ENCODE results near the gene NLRX1.
A peak's percentile ranks its signal among the peaks of the same experiment; 100 is the strongest.
"Not testable (repeated sequence)": the region's sequence is repeated elsewhere in the genome, so short reads cannot be mapped to it uniquely, and the experiment has no call there.

NLRX1 gene, protein sequence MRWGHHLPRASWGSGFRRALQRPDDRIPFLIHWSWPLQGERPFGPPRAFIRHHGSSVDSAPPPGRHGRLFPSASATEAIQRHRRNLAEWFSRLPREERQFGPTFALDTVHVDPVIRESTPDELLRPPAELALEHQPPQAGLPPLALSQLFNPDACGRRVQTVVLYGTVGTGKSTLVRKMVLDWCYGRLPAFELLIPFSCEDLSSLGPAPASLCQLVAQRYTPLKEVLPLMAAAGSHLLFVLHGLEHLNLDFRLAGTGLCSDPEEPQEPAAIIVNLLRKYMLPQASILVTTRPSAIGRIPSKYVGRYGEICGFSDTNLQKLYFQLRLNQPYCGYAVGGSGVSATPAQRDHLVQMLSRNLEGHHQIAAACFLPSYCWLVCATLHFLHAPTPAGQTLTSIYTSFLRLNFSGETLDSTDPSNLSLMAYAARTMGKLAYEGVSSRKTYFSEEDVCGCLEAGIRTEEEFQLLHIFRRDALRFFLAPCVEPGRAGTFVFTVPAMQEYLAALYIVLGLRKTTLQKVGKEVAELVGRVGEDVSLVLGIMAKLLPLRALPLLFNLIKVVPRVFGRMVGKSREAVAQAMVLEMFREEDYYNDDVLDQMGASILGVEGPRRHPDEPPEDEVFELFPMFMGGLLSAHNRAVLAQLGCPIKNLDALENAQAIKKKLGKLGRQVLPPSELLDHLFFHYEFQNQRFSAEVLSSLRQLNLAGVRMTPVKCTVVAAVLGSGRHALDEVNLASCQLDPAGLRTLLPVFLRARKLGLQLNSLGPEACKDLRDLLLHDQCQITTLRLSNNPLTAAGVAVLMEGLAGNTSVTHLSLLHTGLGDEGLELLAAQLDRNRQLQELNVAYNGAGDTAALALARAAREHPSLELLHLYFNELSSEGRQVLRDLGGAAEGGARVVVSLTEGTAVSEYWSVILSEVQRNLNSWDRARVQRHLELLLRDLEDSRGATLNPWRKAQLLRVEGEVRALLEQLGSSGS

DNA sequence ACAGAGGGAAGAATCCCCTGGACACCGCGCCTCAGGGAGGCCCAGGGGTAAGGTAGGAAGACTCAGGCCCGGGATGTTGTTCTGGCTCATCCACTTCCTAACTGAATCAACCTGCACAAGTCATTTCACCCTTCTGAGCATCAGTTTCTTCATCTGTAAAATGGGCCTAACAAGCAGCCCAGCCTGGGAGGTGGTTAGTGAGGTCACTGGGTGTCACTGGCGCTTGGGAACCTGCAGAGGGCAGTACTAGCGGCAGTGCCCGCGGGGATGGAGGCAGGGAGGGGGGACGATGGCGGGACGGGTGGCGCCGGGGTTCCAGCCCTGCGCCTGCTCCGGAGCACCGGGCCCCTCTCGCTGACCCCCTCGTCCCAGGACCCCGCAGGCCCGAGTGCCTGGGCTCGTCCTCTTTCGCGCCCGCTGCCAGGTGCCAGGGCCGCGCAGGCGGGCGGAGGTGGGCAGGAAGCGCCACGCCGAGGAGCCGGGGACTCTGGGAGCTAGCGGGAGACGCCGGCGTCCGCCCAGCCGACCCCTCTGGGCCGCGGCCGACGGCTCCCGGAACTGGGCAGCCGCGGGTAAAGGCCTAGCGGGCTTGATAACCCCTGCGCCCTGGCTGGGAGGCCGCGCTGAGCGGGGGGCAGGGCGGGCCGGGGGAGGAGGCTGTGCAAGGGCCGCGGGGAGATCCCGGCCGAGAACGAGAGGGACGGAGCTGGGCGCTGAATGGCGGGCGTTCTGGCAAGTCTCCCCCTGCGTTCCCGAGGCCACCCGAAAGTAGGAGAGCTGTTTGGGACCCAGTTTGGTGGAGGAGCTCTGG, at the start of gene NLRX1:
TSS of gene NLRX1 (plus strand) at position 255 of the 811 bp plus-strand sequence. CDS start 2,679 bp downstream, outside the sequence.
- peak within 1 kb of the TSS; percentile 88 for H3K4me3 Mint-ChIP-seq
- peaks cover 8% of the 10 kb centered on the region for H3K36me3 Mint-ChIP-seq (ENCODE audit: low read depth)
- H3K27me3 Mint-ChIP-seq: no peaks in the 10 kb centered on the region
- H3K27ac Mint-ChIP-seq: peak within 1 kb of the TSS; percentile 91
- no peaks in the 10 kb centered on the region for H3K9me3 Mint-ChIP-seq
- peaks cover 9% of the 10 kb centered on the region for H3K4me1 Mint-ChIP-seq (ENCODE audit: low read depth)
- peak; percentile 90 for DNase-seq

DNA sequence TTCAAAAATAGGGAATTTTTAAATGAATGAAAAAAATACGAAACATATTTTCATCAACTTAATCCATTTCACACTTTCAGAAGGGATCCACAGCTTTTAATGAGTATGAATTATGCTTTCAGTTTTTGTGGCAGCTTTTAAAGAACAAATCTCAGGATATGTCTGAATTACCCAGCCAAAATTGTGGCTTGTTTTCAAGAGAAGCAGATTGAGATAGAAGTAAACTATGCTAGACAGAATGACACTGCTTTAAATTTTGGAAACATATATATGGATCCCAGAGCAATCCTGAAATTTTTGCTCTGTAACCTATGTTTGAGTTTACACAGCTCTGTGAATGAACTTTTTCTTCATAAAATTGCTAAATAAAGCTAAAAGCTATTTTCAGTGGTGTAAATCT, 49.6 kb upstream of the NLRX1 start:
- Mint-ChIP-seq H3K4me3 (no peak overlapping the region), H3K4me1 (ENCODE audit: low read depth) (peaks cover 45% of the 10 kb centered on the region), H3K27ac (no peak overlapping the region), H3K27me3 (no peaks in the 10 kb centered on the region), H3K36me3 (ENCODE audit: low read depth) (peaks cover 65% of the 10 kb centered on the region), H3K9me3 (no peaks in the 10 kb centered on the region)
- DNase-seq: no peak

DNA sequence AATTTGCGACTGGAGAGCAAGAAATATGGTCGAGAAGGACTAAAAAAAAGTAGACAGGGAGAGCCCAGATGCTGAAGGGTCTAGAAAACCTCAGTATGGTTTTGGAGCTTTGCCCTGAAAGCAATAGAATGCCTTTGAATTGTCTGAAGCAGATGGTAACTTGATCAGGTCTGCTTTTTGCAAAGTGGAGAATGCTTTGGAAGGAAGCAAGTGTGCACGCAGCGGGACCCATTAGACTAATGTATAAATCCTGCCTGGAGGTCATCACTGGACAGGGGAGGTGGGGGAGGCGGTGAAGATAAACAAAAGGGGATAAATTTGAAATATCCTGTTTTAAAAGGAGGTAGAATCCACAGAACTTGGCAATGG, 47.9 kb upstream of the NLRX1 start:
- Mint-ChIP-seq H3K36me3 (ENCODE audit: low read depth) (peaks cover 62% of the 10 kb centered on the region), H3K4me1 (ENCODE audit: low read depth) (peaks cover 31% of the 10 kb centered on the region), H3K27me3 (no peaks in the 10 kb centered on the region), H3K27ac (peak overlapping the region; percentile 95), H3K9me3 (no peaks in the 10 kb centered on the region), H3K4me3 (peak overlapping the region; percentile 92)
- no peak for DNase-seq

DNA sequence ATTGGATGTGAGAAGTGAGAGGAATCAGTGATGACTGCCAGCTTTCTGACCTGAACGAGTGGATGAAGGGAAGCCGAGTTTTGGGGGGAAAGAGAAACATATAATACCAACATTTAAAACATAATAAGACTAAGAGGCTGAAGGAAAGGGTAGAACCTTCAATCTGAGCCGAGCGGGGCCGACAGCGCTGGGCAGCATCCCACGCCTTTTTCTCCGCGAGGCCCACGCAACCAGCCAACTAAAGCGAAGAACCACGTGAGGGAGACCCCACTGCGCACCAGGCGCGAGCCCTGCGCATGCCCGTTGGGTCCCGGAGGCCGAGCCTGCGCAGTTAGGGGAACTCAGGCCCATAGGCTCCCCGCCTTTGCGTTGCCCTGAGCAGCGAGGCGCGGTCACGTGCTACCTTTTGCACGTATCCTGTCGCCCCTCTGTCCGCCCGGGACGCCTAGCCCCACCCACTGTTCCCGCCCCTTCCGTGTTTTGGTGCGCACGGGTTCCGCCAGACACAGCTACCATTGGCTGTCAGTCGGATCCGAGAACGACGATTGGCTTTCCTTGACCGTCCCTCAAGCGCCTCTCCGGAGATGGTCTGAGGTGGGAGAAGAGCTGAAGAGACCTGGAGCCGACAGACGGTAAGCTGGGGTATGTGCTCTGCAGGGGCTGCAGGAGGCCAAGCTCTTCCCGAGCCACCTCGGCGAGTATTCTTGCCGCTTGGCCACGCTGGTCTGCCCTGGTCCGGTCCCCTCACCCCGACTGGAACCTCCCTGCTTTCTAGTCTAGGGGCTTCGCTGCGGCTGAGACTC, 47.3 kb upstream of the NLRX1 start, which contains the start of gene HINFP:
TSS of gene HINFP (plus strand) at position 573 of the 803 bp plus-strand sequence. CDS start 5,365 bp downstream, outside the sequence.
- Mint-ChIP-seq H3K4me3 (peak within 1 kb of the TSS; percentile 92), H3K36me3 (ENCODE audit: low read depth) (peaks cover 58% of the 10 kb centered on the region), H3K4me1 (ENCODE audit: low read depth) (peaks cover 26% of the 10 kb centered on the region), H3K27ac (peak within 1 kb of the TSS; percentile 95), H3K9me3 (no peaks in the 10 kb centered on the region), H3K27me3 (no peaks in the 10 kb centered on the region)
- DNase-seq: peak; percentile 100

DNA sequence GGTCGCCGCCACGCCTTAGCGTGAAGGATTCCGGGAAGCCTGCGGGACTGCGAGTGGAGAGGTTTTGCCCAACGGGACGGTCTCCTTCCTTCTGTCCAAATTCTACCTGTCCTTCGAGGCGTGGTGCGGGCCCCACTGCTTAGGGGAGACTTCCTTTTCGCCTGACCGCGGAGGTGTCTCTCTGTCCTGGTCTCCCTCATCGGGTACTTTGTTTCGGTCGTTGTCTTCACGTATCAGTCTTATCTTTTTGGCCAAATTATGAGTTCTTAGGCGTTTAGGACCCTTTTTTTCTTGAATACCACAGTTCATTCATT, 46.8 kb upstream of the NLRX1 start:
- Mint-ChIP-seq H3K27me3 (no peaks in the 10 kb centered on the region), H3K9me3 (no peaks in the 10 kb centered on the region), H3K4me3 (peak overlapping the region; percentile 92), H3K4me1 (ENCODE audit: low read depth) (peaks cover 28% of the 10 kb centered on the region), H3K27ac (peak overlapping the region; percentile 95), H3K36me3 (ENCODE audit: low read depth) (peaks cover 55% of the 10 kb centered on the region)
- no peak for DNase-seq

DNA sequence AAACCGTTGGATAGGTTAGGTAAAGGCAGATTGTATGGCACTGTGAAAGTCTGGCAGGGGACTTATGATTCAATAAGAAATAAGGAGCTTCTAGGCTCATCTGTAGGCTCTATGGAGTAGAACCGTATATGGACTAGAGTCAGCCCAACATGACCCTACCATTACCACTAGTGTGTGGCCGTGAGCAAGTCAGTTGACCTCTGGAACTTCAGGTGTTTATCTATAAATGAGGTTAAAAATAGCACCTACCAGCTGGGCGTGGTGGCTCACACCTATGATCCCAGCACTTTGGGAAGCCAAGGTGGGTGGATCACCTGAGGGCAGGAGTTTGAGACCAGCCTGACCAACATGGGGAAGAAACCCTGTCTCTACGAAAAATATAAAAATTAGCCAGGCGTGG, 42.7 kb upstream of the NLRX1 start:
- peaks cover 71% of the 10 kb centered on the region for H3K36me3 Mint-ChIP-seq (ENCODE audit: low read depth)
- H3K27me3 Mint-ChIP-seq: no peaks in the 10 kb centered on the region
- H3K9me3 Mint-ChIP-seq: no peaks in the 10 kb centered on the region
- DNase-seq: no peak
- no peak overlapping the region for H3K4me3 Mint-ChIP-seq
- peak overlapping the region; percentile 18 for H3K27ac Mint-ChIP-seq
- peaks cover 27% of the 10 kb centered on the region for H3K4me1 Mint-ChIP-seq (ENCODE audit: low read depth)

DNA sequence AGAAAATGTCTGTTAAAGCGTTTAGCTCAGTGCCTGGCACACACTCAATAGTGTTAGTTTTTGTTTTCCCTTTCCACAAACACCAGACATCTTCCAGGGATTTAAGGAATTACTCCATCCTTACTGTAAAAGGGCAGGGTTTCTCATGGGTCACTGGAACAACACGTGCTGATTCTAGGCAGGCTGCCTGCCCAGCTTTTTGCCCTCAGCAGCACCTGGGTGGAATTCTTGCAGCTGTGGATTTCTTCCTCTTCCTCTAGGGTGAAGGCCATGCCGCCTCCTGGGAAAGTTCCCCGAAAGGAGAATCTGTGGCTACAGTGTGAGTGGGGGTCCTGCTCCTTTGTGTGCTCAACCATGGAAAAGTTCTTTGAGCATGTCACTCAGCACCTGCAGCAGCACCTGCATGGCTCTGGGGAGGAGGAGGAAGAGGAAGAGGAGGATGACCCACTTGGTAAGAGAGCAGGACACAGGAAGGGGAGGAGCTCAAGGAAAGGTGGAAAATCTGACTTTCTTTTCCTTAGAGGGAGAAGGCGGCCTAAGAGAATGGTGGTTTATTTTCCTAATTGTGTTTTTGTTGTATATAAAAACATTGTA, 41.8 kb upstream of the NLRX1 start:
- no peak for DNase-seq
- Mint-ChIP-seq H3K4me1 (ENCODE audit: low read depth) (peaks cover 24% of the 10 kb centered on the region), H3K27ac (peak overlapping the region; percentile 56), H3K36me3 (ENCODE audit: low read depth) (peaks cover 75% of the 10 kb centered on the region), H3K4me3 (no peak overlapping the region), H3K27me3 (no peaks in the 10 kb centered on the region), H3K9me3 (no peaks in the 10 kb centered on the region)

DNA sequence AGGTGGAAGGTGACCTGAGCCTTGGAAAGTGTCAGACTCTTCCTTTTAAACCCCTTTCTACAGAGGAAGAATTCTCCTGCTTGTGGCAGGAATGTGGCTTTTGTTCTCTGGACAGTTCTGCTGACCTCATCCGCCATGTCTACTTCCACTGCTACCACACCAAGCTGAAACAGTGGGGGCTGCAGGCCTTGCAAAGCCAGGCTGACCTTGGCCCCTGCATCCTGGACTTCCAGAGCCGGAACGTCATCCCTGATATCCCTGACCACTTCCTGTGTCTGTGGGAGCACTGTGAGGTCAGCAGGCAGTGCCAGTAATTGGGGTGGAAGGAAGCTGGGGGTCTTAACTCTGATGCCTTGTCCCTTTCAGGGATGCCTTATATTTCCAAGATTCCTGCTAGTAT, 37.9 kb upstream of the NLRX1 start:
- Mint-ChIP-seq H3K9me3 (no peaks in the 10 kb centered on the region), H3K4me1 (ENCODE audit: low read depth) (peaks cover 10% of the 10 kb centered on the region), H3K27ac (no peak overlapping the region), H3K4me3 (no peak overlapping the region), H3K27me3 (no peaks in the 10 kb centered on the region), H3K36me3 (ENCODE audit: low read depth) (peaks cover 80% of the 10 kb centered on the region)
- no peak for DNase-seq

DNA sequence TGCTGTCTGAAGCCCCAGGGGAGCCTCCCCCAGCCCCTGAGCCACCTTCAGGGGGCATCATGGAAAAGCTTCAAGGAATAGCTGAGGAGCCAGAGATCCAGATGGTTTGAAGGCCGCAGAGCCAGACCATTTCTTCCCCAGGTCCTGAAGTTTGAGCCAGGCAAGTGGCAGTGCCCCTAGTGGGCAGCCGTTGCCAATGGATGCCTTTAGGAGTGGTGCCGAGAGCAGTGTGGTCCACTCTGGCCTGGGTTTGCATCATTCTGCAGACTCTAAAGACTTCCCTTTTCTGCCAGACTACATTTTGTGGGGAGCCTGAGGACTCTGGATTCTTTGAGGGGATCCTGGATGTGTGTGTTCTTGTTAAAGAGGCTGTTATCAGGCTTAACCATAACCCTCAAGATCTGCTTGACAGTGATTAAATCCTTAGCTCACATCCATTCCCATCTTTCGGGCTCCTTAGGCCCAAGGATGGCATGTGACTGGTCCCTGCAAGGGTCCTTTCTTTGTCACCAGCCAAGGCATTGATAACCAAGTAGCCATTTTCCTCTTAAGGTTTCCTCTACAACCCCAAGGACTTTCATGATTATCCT, 34.0 kb upstream of the NLRX1 start:
- Mint-ChIP-seq H3K27ac (no peak overlapping the region), H3K4me1 (ENCODE audit: low read depth) (peaks cover 4% of the 10 kb centered on the region), H3K36me3 (ENCODE audit: low read depth) (peaks cover 55% of the 10 kb centered on the region), H3K4me3 (no peak overlapping the region), H3K27me3 (no peaks in the 10 kb centered on the region), H3K9me3 (no peaks in the 10 kb centered on the region)
- no peak for DNase-seq

DNA sequence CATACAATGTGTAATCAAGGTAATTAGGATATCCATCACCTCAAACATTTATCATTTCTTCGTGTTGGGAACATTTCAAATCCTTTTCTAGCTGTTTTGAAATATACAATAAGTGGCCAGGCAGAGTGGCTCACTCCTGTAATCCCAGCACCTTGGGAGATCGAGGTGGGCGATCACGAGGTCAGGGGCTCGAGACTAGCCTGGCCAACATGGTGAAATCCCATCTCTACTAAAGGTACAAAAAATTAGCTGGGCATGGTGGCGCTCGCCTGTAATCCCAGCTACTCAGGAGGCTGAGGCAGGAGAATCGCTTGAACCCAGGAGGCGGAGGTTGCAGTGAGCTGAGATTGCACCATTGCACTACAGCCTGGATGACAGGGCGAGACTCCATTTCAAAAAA, 29.2 kb upstream of the NLRX1 start:
- not testable (repeated sequence) for H3K9me3 Mint-ChIP-seq; DNase-seq; H3K27me3 Mint-ChIP-seq; H3K4me3 Mint-ChIP-seq; H3K27ac Mint-ChIP-seq; H3K4me1 Mint-ChIP-seq (ENCODE audit: low read depth)
- H3K36me3 Mint-ChIP-seq (ENCODE audit: low read depth): peaks cover 10% of the 10 kb centered on the region

DNA sequence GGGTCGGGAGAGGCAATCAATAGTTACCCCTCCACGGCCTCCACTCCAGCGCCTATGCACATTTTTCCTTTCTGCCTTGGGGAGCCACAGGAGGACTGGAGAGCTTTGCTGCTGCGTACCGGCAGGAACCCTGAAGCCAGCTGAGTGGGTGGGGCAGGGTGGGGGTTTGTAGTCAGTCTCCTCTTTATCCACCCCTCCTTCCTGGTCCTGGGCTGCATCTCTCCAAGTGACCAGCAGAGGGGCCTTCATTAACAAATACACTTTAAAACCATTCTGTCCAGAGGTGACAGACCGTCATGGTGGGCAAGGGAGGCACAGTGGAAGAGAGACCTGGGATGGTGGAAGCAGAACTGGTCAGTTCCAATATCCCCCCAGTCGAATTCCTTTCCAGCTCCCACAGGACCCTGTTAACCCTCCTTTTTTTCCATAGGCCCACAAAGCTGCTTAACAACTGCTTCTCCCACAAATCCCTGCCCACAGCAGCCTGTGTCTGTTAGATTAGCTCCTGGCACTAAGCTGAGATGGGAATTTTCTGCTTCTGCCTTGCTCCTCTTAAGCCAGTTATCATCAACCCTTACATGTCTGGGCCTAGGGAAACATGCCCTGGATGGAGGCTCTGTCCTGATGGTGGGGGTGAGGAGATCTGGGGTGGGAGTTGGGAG, 23.6 kb upstream of the NLRX1 start:
- Mint-ChIP-seq H3K36me3 (ENCODE audit: low read depth) (no peaks in the 10 kb centered on the region), H3K27ac (no peak overlapping the region), H3K27me3 (peaks cover 42% of the 10 kb centered on the region), H3K4me1 (ENCODE audit: low read depth) (peaks cover 11% of the 10 kb centered on the region), H3K9me3 (no peaks in the 10 kb centered on the region), H3K4me3 (no peak overlapping the region)
- DNase-seq: no peak

DNA sequence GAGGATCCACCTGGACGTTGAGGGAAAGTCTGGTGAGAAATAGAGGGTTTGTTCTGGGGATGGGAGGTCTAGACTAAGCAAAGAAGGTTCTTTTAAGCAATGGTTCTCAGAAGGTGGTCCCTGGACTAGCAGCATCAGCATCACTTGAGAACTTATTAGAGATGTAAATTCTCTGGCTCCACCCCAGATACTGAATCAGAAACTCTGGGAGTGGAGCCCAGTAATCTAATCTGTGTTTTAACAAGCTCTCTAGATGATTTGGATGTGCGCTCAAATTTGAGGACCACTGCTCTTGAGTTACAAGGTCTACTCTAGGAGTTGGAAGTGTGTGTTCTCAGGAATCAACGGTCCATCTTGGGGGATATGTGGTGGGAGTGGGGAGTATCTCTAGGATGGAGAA, 23.0 kb upstream of the NLRX1 start:
- Mint-ChIP-seq H3K27ac (no peak overlapping the region), H3K4me3 (no peak overlapping the region), H3K9me3 (no peaks in the 10 kb centered on the region), H3K27me3 (peaks cover 48% of the 10 kb centered on the region), H3K36me3 (ENCODE audit: low read depth) (no peaks in the 10 kb centered on the region), H3K4me1 (ENCODE audit: low read depth) (peaks cover 11% of the 10 kb centered on the region)
- DNase-seq: no peak

All from activated T-cell treated with anti-CD3 and anti-CD28 coated beads, Interleukin-2, amount 50 U/mL, for 24 hours (primary cell).